Tibial nerve (tissue), 4 donors: ENCODE results near the gene ZPLD1. TPM values are rescaled to one million over a fixed set of nuclear protein-coding genes. Genes with fewer than 3 reads are reported as not detected.

ENCODE experiments used
- DNase-seq, 2 donors: peaks; one replicate each; pipeline ENCODE4 v3.0.0-alpha.2; 2019; ENCODE audit warnings: low spot score in 2 of 2
- H3K27ac ChIP-seq, 4 donors: fragments of 200-600 bp; sonication (generic) in 3 of 4; one replicate each; pipeline ENCODE4 v1.5.1; 2017 to 2019; ENCODE audit warnings: mild to moderate bottlenecking in 1 of 4
- H3K27me3 ChIP-seq, 2 donors: fragments of 200-600 bp; sonication (generic) in 1 of 2; one replicate each; pipeline versions ENCODE4 v1.5.1 to v1.6.0; 2017 to 2019
- H3K36me3 ChIP-seq, 3 donors: fragments of 200-600 bp; sonication (generic); one replicate each; pipeline ENCODE4 v1.5.1; 2018 to 2019
- H3K4me1 ChIP-seq, 4 donors: fragments of 200-600 bp; sonication (generic) in 3 of 4; one replicate each; pipeline ENCODE4 v1.5.1; 2017 to 2019
- H3K4me3 ChIP-seq, 4 donors: fragments of 200-600 bp; sonication (generic) in 3 of 4; one replicate each; pipeline ENCODE4 v1.5.1; 2017 to 2019; ENCODE audit warnings: mild to moderate bottlenecking in 1 of 4, moderate library complexity in 1 of 4
- H3K9me3 ChIP-seq, 4 donors: fragments of 200-600 bp; sonication (generic) in 3 of 4; one replicate each; pipeline ENCODE4 v1.5.1; 2017 to 2019
- EP300 ChIP-seq, 2 donors: sonication (generic); formaldehyde crosslinking; IDR thresholded peaks; one replicate each; pipeline ENCODE4 v1.6.1; 2017; ENCODE audit warnings: antibody characterized with exemption in 2 of 2, mild to moderate bottlenecking in 1 of 2
- POLR2A ChIP-seq, 2 donors: fragments of 450-650 bp; IDR thresholded peaks; one replicate each; pipeline ENCODE4 v1.6.1; 2017; ENCODE audit warnings: antibody characterized with exemption in 2 of 2, mild to moderate bottlenecking in 2 of 2, moderate library complexity in 2 of 2
- WGBS, 2 donors: methylation state at CpG; one replicate each; pipeline ENCODE4 v1.1.5; 2018; 5-methylcytosine and 5-hydroxymethylcytosine counted together
- total RNA-seq, 4 donors: library from RNA; depleted of rRNA; stranded (reverse); fragments of >200 nt; gene quantifications; one replicate each; pipeline ENCODE4 v1.1.0, GENCODE V29; 2016
- TF ChIP-seq, protein P1 (sequence below), 5 experiments: fragments of 200-600 bp in 3 of 5; fragments of 450-650 bp in 2 of 5; sonication (generic) in 3 of 5; IDR thresholded peaks; one replicate each; pipeline ENCODE4 v1.5.1; 2016 to 2019; ENCODE audit warnings: antibody characterized with exemption in 5 of 5, mild to moderate bottlenecking in 3 of 5, moderate library complexity in 2 of 5

Gene ZPLD1
- total RNA-seq, 4 donors from 2014 or later = not detected

DNA sequence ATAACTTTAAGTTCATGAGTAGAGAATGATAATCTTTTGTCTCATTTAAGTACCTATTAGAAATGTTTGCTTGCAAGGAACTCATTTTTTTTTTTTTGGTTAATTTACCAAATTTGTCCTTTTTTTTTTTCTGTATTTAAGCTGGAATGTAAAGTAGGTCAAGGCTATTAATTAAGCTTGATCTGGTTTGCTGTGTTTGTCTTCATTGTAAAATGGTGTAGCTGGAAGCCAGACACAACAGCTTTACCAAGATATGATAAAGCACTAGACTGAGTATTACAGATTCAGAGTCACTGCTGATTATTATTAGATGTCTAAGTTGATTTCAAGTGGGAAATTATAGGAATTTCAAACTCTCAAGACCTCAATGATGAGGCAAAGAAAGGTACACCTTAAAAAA, 15.0 kb upstream of the ZPLD1 start:
- H3K27me3 ChIP-seq = no peaks in the 10 kb centered on the region
- peaks cover 0 to 5% (median 0%) of the 10 kb centered on the region in 4 donors for H3K4me1 ChIP-seq
- no peak for DNase-seq
- no peaks in the 10 kb centered on the region for H3K9me3 ChIP-seq
- H3K27ac ChIP-seq = no peak overlapping the region
- no peak overlapping the region for H3K4me3 ChIP-seq
- no peaks in the 10 kb centered on the region for H3K36me3 ChIP-seq
- TF ChIP-seq EP300 (IDR thresholded peaks at IDR 0.05) (no peak), POLR2A (IDR thresholded peaks at IDR 0.05) (no peak)
- TF ChIP-seq, protein P1, sequence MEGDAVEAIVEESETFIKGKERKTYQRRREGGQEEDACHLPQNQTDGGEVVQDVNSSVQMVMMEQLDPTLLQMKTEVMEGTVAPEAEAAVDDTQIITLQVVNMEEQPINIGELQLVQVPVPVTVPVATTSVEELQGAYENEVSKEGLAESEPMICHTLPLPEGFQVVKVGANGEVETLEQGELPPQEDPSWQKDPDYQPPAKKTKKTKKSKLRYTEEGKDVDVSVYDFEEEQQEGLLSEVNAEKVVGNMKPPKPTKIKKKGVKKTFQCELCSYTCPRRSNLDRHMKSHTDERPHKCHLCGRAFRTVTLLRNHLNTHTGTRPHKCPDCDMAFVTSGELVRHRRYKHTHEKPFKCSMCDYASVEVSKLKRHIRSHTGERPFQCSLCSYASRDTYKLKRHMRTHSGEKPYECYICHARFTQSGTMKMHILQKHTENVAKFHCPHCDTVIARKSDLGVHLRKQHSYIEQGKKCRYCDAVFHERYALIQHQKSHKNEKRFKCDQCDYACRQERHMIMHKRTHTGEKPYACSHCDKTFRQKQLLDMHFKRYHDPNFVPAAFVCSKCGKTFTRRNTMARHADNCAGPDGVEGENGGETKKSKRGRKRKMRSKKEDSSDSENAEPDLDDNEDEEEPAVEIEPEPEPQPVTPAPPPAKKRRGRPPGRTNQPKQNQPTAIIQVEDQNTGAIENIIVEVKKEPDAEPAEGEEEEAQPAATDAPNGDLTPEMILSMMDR (IDR thresholded peaks at IDR 0.05) = no peak

DNA sequence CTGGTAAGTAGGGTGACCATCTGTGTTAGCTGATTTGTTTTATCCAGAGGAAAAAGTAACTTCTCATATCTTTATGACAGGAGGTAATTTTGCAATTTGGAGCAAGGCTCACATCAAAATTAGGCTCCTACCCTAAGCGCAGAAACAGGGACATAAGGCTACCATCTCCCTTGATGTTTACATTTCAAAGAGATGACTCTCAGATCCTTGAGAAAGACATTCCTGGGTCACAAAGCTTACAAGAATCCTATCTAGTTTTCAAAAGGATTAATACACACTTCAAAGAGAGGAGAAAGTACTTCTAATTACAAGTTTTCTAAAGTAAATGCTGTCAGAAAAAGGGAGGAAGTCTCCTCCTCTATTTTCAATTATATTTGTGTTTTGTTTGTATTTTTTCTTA, 7.0 kb downstream of the ZPLD1 start:
- Histone ChIP-seq H3K27ac (no peak overlapping the region), H3K27me3 (no peaks in the 10 kb centered on the region), H3K4me3 (no peak overlapping the region), H3K4me1 (peaks cover 0 to 4% (median 0%) of the 10 kb centered on the region in 4 donors), H3K36me3 (peaks cover 0 to 3% (median 0%) of the 10 kb centered on the region in 3 donors), H3K9me3 (no peaks in the 10 kb centered on the region)
- DNase-seq = no peak
- no peak for TF ChIP-seq EP300 (IDR thresholded peaks at IDR 0.05)
- TF ChIP-seq, protein P1 (IDR thresholded peaks at IDR 0.05) = no peak
- no peak for TF ChIP-seq POLR2A (IDR thresholded peaks at IDR 0.05)
- WGBS, 2 donors = 73 to 89% methylated on average over 1 of the region's 1 CpG

DNA sequence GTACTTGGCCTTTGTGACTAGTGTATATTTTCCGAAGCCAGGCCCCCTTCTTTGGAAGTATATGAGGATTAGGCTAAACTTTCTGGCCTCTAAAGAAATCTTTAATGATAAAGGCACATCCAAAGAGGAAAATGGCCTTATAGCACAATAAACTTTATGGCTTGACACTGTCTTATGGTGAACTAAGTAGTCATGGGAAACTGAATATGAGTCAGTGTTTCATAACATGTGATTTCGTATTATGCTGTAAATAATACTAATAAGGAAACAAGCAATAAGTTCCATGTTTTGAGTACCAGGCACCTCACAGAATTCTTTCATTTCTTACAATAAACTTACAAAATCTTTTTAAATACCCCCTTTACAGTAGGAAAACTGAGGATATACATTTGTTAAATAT, 8.2 kb downstream of the ZPLD1 start:
- H3K36me3 ChIP-seq = peaks cover 0 to 3% (median 0%) of the 10 kb centered on the region in 3 donors

DNA sequence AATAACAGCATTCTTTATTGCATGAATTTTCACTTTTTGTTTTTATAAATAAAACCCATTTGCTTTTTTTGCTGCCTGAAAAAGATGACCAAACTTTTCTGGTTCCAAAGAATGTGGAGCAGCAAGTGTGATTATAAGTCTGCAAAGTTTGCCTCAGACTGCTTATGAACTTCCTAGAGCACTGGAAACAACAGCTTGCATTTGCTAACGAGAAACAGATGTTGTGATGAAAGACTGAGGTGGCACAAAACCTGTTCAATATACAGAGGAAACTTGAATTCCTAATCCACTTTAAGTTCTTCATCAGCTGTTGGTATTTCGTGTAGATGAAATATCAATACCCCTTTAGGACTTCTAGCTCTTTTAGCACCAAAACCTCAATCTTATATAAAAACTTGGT, 9.3 kb downstream of the ZPLD1 start:
- TF ChIP-seq EP300 (IDR thresholded peaks at IDR 0.05) = no peak
- TF ChIP-seq, protein P1 (IDR thresholded peaks at IDR 0.05) = no peak
- no peak for TF ChIP-seq POLR2A (IDR thresholded peaks at IDR 0.05)
- WGBS, 2 donors = 42 to 58% methylated on average over 2 of the region's 2 CpGs
- peaks cover 0 to 4% (median 0%) of the 10 kb centered on the region in 4 donors for H3K4me1 ChIP-seq
- peaks cover 0 to 2% (median 0%) of the 10 kb centered on the region in 3 donors for H3K36me3 ChIP-seq
- H3K9me3 ChIP-seq = no peaks in the 10 kb centered on the region
- no peaks in the 10 kb centered on the region for H3K27me3 ChIP-seq
- DNase-seq = no peak
- H3K4me3 ChIP-seq = no peak overlapping the region
- H3K27ac ChIP-seq = no peak overlapping the region

More for the DNA sequence above, 8.2 kb downstream of the ZPLD1 start:
- peaks cover 0 to 4% (median 0%) of the 10 kb centered on the region in 4 donors for H3K4me1 ChIP-seq
- H3K4me3 ChIP-seq = no peak overlapping the region
- TF ChIP-seq POLR2A (IDR thresholded peaks at IDR 0.05) (no peak), EP300 (IDR thresholded peaks at IDR 0.05) (no peak)
- TF ChIP-seq, protein P1 (IDR thresholded peaks at IDR 0.05) = no peak
- 82 to 83% methylated on average over 2 of the region's 2 CpGs for whole genome bisulfite sequencing, 2 donors
- no peaks in the 10 kb centered on the region for H3K27me3 ChIP-seq
- H3K9me3 ChIP-seq = no peaks in the 10 kb centered on the region
- DNase-seq = no peak
- no peak overlapping the region for H3K27ac ChIP-seq

DNA sequence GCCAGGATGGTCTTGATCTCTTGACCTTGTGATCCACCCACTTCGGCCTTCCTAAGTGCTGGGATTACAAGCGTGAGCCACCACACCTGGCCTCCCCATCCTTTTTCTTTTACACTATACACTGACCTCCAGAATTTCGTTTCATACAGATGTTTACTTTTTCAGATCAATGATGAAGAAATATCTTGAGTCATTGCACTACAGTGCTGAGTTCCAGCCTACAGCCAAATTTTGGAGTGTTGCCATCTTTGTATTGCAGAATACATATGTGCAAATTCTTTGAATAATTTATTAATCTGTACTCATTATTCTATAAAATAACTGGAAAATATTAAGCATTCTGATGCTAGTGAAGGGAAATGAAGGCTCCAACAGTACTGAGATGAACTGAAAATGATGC, 12.5 kb downstream of the ZPLD1 start:
- TF ChIP-seq POLR2A (IDR thresholded peaks at IDR 0.05) (no peak), EP300 (IDR thresholded peaks at IDR 0.05) (no peak)
- TF ChIP-seq, protein P1 (IDR thresholded peaks at IDR 0.05) = no peak
- no peaks in the 10 kb centered on the region for H3K9me3 ChIP-seq
- no peak overlapping the region for H3K4me3 ChIP-seq
- no peak overlapping the region for H3K27ac ChIP-seq
- no peaks in the 10 kb centered on the region for H3K36me3 ChIP-seq
- 69 to 72% methylated on average over 3 of the region's 3 CpGs for WGBS, 2 donors
- H3K4me1 ChIP-seq = peaks cover 0 to 4% (median 0%) of the 10 kb centered on the region in 4 donors
- no peaks in the 10 kb centered on the region for H3K27me3 ChIP-seq
- no peak for DNase-seq
